ENCODE measurements around the gene RAD1.

RAD1 gene

DNA sequence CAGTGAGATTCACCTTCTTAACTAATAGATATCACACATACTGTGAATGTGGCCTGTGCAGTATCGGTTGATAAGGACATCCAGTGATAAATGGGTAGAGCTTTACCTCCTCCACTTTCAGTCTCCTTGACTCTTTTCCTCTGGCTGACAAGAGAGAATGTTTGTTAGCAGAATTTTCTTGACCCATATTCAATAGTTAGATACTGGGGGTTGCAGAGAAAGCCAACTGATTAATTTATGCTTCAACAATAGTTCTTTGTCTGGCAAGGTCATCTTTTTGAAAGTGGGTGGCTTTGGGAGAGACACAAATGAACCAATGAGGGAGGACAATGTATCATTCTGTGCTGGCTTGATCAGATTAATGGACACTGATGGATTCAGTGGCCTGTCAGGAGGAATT is 46.0 kb downstream of the RAD1 start:
- TF ChIP-seq, protein P1, sequence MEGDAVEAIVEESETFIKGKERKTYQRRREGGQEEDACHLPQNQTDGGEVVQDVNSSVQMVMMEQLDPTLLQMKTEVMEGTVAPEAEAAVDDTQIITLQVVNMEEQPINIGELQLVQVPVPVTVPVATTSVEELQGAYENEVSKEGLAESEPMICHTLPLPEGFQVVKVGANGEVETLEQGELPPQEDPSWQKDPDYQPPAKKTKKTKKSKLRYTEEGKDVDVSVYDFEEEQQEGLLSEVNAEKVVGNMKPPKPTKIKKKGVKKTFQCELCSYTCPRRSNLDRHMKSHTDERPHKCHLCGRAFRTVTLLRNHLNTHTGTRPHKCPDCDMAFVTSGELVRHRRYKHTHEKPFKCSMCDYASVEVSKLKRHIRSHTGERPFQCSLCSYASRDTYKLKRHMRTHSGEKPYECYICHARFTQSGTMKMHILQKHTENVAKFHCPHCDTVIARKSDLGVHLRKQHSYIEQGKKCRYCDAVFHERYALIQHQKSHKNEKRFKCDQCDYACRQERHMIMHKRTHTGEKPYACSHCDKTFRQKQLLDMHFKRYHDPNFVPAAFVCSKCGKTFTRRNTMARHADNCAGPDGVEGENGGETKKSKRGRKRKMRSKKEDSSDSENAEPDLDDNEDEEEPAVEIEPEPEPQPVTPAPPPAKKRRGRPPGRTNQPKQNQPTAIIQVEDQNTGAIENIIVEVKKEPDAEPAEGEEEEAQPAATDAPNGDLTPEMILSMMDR (IDR thresholded peaks at IDR 0.05; ENCODE audit: low read depth, low read length, missing control alignments): no peak
- H3K4me3 ChIP-seq (ENCODE audit: low read depth, low read length): no peak overlapping the region
- DNase-seq (ENCODE audit: low read depth): no peak

DNA sequence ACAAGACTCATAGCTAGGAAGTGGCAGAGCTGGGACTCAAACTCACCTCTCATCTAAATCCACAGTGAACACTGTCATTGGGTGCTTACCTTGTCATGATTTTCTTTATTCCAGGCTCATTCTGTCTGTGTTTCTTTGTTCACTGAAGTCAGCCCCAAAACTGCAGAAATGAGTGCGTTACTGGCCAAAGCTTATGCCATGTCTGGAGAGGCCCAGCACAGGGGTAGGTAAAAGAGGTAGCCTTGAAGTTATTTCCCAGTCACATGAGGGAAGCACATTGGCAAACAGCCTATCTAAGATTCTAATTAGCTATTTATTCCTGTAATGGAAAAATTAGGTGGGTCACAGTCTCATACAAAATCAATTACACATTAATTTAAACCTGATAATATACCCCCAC is 46.5 kb downstream of the RAD1 start:
- TF ChIP-seq, protein P1 (IDR thresholded peaks at IDR 0.05; ENCODE audit: low read depth, low read length, missing control alignments): no peak
- H3K4me3 ChIP-seq (ENCODE audit: low read depth, low read length): no peak overlapping the region
- DNase-seq (ENCODE audit: low read depth): no peak

DNA sequence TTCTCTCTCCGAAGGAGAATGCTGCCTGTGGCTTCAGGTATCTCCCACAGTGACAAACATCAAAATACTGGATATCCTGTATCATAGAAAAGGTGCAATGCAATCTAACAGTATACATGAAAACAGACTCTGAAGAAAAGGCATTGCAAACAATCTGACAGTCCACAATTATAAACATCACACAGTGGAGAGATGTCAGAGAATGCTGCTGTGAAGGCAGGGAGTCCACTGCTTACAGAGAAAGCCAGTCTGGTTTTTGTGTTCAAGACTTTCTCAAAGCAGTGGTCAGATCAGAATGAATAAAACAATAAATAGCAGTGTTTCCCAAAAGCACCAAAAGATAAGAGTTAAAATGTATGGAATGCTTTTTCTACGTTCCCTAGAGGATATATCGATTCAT is 47.6 kb downstream of the RAD1 start:
- TF ChIP-seq, protein P1 (IDR thresholded peaks at IDR 0.05; ENCODE audit: low read depth, low read length, missing control alignments): no peak
- DNase-seq (ENCODE audit: low read depth): no peak
- H3K4me3 ChIP-seq (ENCODE audit: low read depth, low read length): no peak overlapping the region

DNA sequence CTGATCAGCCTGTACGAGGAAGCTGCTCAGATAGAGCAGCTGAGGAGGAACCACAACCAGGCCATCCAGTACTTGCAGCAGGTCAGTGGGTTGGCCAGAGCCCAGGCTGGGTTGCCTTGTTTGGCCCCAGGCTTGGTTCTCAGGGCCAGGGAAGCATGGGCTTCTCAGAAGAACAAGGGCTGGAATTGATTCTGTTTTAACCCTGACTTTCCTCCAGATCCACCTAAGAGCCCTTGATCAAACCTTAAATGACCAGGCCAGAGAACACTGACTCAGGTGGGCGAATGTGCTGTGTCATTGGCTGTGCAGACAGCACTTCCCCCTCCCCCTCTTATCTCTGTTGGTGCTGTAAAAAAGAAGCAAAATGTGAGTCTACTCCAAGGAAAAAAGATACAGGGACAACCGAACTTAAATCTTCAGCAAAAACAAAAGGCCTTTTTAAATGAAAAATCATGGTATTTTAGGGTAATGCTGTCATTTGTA is 48.3 kb downstream of the RAD1 start:
- no peak for DNase-seq (ENCODE audit: low read depth)
- no peak overlapping the region for H3K4me3 ChIP-seq (ENCODE audit: low read depth, low read length)
- TF ChIP-seq, protein P1 (IDR thresholded peaks at IDR 0.05; ENCODE audit: low read depth, low read length, missing control alignments): no peak

DNA sequence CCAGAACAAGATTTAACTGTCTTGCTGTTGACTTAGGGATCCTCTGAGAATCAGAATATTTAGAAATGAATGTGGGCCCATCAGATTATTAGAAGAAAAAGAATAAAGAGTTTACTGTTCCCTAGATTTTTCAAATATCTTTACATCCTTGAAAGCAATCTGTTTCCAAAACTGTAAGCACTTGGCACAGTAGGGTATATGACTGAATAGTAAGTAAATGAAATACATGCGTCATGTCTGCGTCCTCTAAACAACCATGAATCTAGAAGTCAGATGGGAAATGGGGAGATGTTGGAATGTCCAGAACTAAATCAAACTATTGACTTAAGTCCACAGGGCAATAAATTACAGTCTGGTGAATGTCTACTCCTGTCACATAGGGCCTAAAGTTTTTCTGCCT is 50.2 kb downstream of the RAD1 start:
- no peak overlapping the region for H3K4me3 ChIP-seq (ENCODE audit: low read depth, low read length)
- TF ChIP-seq, protein P1 (IDR thresholded peaks at IDR 0.05; ENCODE audit: low read depth, low read length, missing control alignments): no peak
- no peak for DNase-seq (ENCODE audit: low read depth)

DNA sequence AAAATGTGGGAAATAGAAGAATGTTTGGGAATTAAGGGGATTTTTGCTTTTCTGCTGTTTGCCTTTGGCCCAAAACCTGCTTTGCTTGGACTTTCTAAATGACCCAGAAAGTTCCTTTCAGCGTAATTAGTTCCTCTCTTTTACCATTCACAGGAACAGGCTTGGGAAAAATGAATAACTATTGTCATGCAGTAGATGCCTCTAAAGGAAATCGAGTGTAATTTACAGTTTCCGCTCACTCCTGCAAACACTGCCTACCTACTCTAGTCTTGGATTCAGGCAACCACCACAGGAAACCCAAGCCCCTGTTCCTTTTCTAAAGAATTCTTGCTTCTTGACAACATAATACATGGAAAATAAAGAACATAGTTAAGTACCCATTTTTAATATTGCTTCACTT is 51.4 kb downstream of the RAD1 start:
- TF ChIP-seq, protein P1 (IDR thresholded peaks at IDR 0.05; ENCODE audit: low read depth, low read length, missing control alignments): no peak
- H3K4me3 ChIP-seq (ENCODE audit: low read depth, low read length): no peak overlapping the region
- DNase-seq (ENCODE audit: low read depth): no peak

DNA sequence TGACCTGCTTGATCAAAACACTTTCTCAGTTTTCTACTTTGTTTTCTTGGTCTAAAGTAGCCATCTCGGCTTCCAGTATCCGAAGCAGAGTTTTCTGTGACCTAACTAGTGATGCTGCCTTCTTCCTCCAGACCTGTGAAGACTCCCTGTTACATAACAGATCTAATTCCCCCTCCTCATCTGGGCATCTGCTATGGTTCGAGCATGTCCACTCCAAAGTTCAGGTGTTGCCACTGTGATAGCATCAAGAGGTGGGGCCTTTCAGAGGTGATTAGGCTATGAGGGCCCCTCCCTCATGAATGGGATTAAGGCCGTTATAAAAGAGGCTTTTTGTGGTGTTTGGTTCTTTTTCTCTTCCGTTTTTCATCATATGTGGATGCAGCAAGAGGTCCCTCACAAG is 56.1 kb downstream of the RAD1 start:
- TF ChIP-seq, protein P1 (IDR thresholded peaks at IDR 0.05; ENCODE audit: low read depth, low read length, missing control alignments): no peak
- no peak for DNase-seq (ENCODE audit: low read depth)

More for the DNA sequence above, 56.1 kb downstream of the RAD1 start:
- no peak overlapping the region for H3K4me3 ChIP-seq (ENCODE audit: low read depth, low read length)
